HL-60 (cell line): ENCODE data around the gene NELFA.

ENCODE experiments used
- CTCF ChIP-seq: IDR thresholded peaks from one replicate; pipeline ENCODE4 v1.5.1; 2011; ENCODE audit warnings: low read length, control low read depth, inconsistent platforms; ENCODE audit not compliant: insufficient read depth
- POLR2AphosphoS5 ChIP-seq: IDR thresholded peaks from 2 replicates; pipeline ENCODE4 v1.6.1; 2012; ENCODE audit warnings: low read depth

- TF ChIP-seq POLR2AphosphoS5 = no peak
- TF ChIP-seq CTCF = no peak
These were observed 38.6 kb downstream of the NELFA start for GRCh38 chr4:1969928-1970723.
